Adipose tissue (tissue), 3 donors: ENCODE results near the gene CREBRF. TPM values are rescaled to one million over a fixed set of nuclear protein-coding genes. Genes with fewer than 3 reads are reported as not detected.
"Not testable (repeated sequence)": the region's sequence is repeated elsewhere in the genome, so short reads cannot be mapped to it uniquely, and the experiment has no call there.

ENCODE experiments used
- H3K27ac ChIP-seq: one replicate; pipeline ENCODE4 v1.5.1; 2013; ENCODE audit warnings: low read depth, low read length
- WGBS, 3 donors: extraction: QIAGEN DNeasy Blood & Tissue Kit; methylation state at CpG; one replicate each; pipeline ENCODE4 v1.1.7; 2013; 5-methylcytosine and 5-hydroxymethylcytosine counted together
- polyA plus RNA-seq, 3 donors: library from polyadenylated mRNA; stranded (reverse); fragments of 200-250 nt; gene quantifications; one replicate each; pipeline ENCODE4 v1.2.3, GENCODE V29; 2013
- donor health status: healthy with polysubstance abuse.
- donor health status: Bipolar disorder and iron deficiency.
- donor health status: healthy.

Gene CREBRF
- polyA plus RNA-seq, 3 donors: 3.0 to 10.7 (median 5.5) TPM

GRCh38 chr5:173032096-173032495 is 24.1 kb upstream of the CREBRF start:
- 98 to 99% (median 99%) methylated on average over 3 of the region's 3 CpGs for WGBS, 3 donors
- not testable (repeated sequence) for H3K27ac ChIP-seq

GRCh38 chr5:173032730-173033129 is 23.4 kb upstream of the CREBRF start:
- no peak overlapping the region for H3K27ac ChIP-seq
- WGBS, 3 donors: 98 to 99% (median 98%) methylated on average over 3 of the region's 3 CpGs

GRCh38 chr5:173033923-173034322 is 22.2 kb upstream of the CREBRF start:
- no peak overlapping the region for H3K27ac ChIP-seq
- WGBS, 3 donors: 68 to 87% (median 82%) methylated on average over 6 of the region's 6 CpGs

GRCh38 chr5:173035904-173036707 is 20.0 kb upstream of the CREBRF start:
- no peak overlapping the region for H3K27ac ChIP-seq
- 79 to 92% (median 82%) methylated on average over 22 to 24 of the region's 24 CpGs for WGBS, 3 donors

- 86 to 88% (median 87%) methylated on average over 3 of the region's 3 CpGs for WGBS, 3 donors
- H3K27ac ChIP-seq: no peak overlapping the region
These were observed 17.0 kb upstream of the CREBRF start for GRCh38 chr5:173039188-173039587.

GRCh38 chr5:173039964-173040363 is 16.2 kb upstream of the CREBRF start:
- 92 to 99% (median 98%) methylated on average over 5 of the region's 5 CpGs for WGBS, 3 donors

GRCh38 chr5:173041881-173042762 is 14.0 kb upstream of the CREBRF start:
- 52 to 79% (median 72%) methylated on average over 7 of the region's 7 CpGs for WGBS, 3 donors
- H3K27ac ChIP-seq: no peak overlapping the region

More at GRCh38 chr5:173039964-173040363, 16.2 kb upstream of the CREBRF start:
- no peak overlapping the region for H3K27ac ChIP-seq

GRCh38 chr5:173042763-173043107 is 13.4 kb upstream of the CREBRF start:
- WGBS, 3 donors: 72 to 93% (median 87%) methylated on average over 3 of the region's 3 CpGs
- no peak overlapping the region for H3K27ac ChIP-seq

- 22 to 64% (median 59%) methylated on average over 8 of the region's 8 CpGs for WGBS, 3 donors
- no peak overlapping the region for H3K27ac ChIP-seq
These were observed 10.7 kb upstream of the CREBRF start for GRCh38 chr5:173045474-173045873.

GRCh38 chr5:173047096-173047837 is 8.9 kb upstream of the CREBRF start:
- 71 to 82% (median 78%) methylated on average over 12 of the region's 12 CpGs for WGBS, 3 donors
- H3K27ac ChIP-seq: not testable (repeated sequence)

- 68 to 83% (median 74%) methylated on average over 6 of the region's 6 CpGs for WGBS, 3 donors
- no peak overlapping the region for H3K27ac ChIP-seq
These were observed 8.4 kb upstream of the CREBRF start for GRCh38 chr5:173047838-173048105.

- 65 to 80% (median 76%) methylated on average over 2 of the region's 2 CpGs for WGBS, 3 donors
- H3K27ac ChIP-seq: no peak overlapping the region
These were observed 5.4 kb upstream of the CREBRF start for GRCh38 chr5:173050791-173051190.

- H3K27ac ChIP-seq: no peak overlapping the region
These were observed 4.4 kb upstream of the CREBRF start for GRCh38 chr5:173051746-173052145.

GRCh38 chr5:173053041-173053440 is 3.1 kb upstream of the CREBRF start:
- 69 to 75% (median 73%) methylated on average over 3 of the region's 3 CpGs for WGBS, 3 donors
- no peak overlapping the region for H3K27ac ChIP-seq

More at GRCh38 chr5:173051746-173052145, 4.4 kb upstream of the CREBRF start:
- WGBS, 3 donors: 75 to 80% (median 78%) methylated on average over 5 of the region's 5 CpGs

- H3K27ac ChIP-seq: no peak overlapping the region
- 13 to 32% (median 23%) methylated on average over 10 of the region's 10 CpGs for WGBS, 3 donors
These were observed 970 bp upstream of the CREBRF start for GRCh38 chr5:173055042-173055721.

GRCh38 chr5:173055722-173055982 is 500 bp upstream of the CREBRF start:
- WGBS, 3 donors: 0 to 1% (median 1%) methylated on average over 11 of the region's 11 CpGs

GRCh38 chr5:173056783-173057061 is 570 bp downstream of the CREBRF start:
- H3K27ac ChIP-seq: no peak overlapping the region
- 0 to 1% (median 0%) methylated on average over 4 to 26 of the region's 27 CpGs for WGBS, 3 donors

More at GRCh38 chr5:173055722-173055982, 500 bp upstream of the CREBRF start:
- no peak overlapping the region for H3K27ac ChIP-seq

GRCh38 chr5:173057062-173057924 is 1.1 kb downstream of the CREBRF start:
- H3K27ac ChIP-seq: peak overlapping the region; percentile 28
- WGBS, 3 donors: 0 to 1% (median 0%) methylated on average over 32 to 38 of the region's 38 CpGs
